ENCODE measurements around the gene RAD52. TPM values are rescaled to one million over a fixed set of nuclear protein-coding genes. Genes with fewer than 3 reads are reported as not detected.

The RAD52 gene
- total RNA-seq, 1 donor from 2014 or later = 7.1 TPM

- DNase-seq (ENCODE audit: low read depth) = no peak
- H3K36me3 ChIP-seq (ENCODE audit: control insufficient read depth, insufficient read depth, low read length) = no peaks in the 10 kb centered on the region
- H3K4me3 ChIP-seq (ENCODE audit: low read depth, low read length) = no peak overlapping the region
- TF ChIP-seq, protein P1, sequence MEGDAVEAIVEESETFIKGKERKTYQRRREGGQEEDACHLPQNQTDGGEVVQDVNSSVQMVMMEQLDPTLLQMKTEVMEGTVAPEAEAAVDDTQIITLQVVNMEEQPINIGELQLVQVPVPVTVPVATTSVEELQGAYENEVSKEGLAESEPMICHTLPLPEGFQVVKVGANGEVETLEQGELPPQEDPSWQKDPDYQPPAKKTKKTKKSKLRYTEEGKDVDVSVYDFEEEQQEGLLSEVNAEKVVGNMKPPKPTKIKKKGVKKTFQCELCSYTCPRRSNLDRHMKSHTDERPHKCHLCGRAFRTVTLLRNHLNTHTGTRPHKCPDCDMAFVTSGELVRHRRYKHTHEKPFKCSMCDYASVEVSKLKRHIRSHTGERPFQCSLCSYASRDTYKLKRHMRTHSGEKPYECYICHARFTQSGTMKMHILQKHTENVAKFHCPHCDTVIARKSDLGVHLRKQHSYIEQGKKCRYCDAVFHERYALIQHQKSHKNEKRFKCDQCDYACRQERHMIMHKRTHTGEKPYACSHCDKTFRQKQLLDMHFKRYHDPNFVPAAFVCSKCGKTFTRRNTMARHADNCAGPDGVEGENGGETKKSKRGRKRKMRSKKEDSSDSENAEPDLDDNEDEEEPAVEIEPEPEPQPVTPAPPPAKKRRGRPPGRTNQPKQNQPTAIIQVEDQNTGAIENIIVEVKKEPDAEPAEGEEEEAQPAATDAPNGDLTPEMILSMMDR (IDR thresholded peaks at IDR 0.05; ENCODE audit: insufficient read depth, low read length, poor library complexity, severe bottlenecking) = no peak
- H3K27me3 ChIP-seq (ENCODE audit: control insufficient read depth, insufficient read depth, low read length) = no peaks in the 10 kb centered on the region
Measured at GRCh38 chr12:873954-874353, 75.5 kb downstream of the RAD52 start.

DNA sequence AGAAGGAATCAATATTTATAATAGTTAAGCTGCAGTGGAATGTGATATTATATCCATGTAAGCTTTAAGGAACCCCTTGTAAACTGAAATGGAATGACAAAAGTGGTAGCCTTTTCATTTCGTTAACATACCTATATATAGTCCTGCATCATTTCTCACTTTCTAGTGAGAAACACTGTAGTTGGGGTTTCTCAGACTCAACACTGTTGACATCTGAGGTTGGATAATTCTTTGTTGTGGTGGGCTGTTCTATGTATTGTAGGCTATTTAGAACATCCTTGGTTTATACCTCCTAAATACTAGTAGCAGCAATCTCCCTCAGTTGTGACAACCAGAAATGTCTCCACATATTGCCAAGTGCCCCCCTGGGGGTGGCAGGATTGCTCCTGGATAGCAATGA, 79.1 kb downstream of the RAD52 start:
- DNase-seq (ENCODE audit: low read depth) = no peak
- H3K36me3 ChIP-seq (ENCODE audit: control insufficient read depth, insufficient read depth, low read length) = peaks cover 2% of the 10 kb centered on the region
- H3K4me3 ChIP-seq (ENCODE audit: low read depth, low read length) = no peak overlapping the region
- H3K27me3 ChIP-seq (ENCODE audit: control insufficient read depth, insufficient read depth, low read length) = no peaks in the 10 kb centered on the region
- TF ChIP-seq, protein P1 (IDR thresholded peaks at IDR 0.05; ENCODE audit: insufficient read depth, low read length, poor library complexity, severe bottlenecking) = no peak

GRCh38 chr12:868722-869121, 80.8 kb downstream of the RAD52 start:
- no peak for DNase-seq (ENCODE audit: low read depth)

DNA sequence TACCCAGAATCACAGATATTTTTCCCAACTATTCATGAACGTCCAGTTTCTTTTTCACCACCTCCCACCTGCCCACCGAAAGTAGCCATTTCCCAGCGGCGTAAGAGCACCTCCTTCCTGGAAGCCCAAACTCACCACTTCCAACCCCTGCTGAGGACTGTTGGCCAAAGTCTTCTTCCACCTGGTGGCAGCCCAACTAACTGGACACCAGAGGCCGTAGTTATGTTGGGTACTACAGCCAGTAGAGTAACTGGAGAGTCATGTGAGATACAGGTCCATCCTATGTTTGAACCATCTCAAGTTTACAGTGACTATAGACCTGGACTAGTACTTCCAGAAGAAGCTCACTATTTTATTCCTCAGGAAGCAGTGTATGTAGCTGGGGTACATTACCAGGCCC, 81.6 kb downstream of the RAD52 start:
- DNase-seq (ENCODE audit: low read depth) = no peak

More at GRCh38 chr12:868722-869121, 80.8 kb downstream of the RAD52 start:
- TF ChIP-seq, protein P1 (IDR thresholded peaks at IDR 0.05; ENCODE audit: insufficient read depth, low read length, poor library complexity, severe bottlenecking) = no peak
- peaks cover 2% of the 10 kb centered on the region for H3K36me3 ChIP-seq (ENCODE audit: control insufficient read depth, insufficient read depth, low read length)
- no peak overlapping the region for H3K4me3 ChIP-seq (ENCODE audit: low read depth, low read length)
- no peaks in the 10 kb centered on the region for H3K27me3 ChIP-seq (ENCODE audit: control insufficient read depth, insufficient read depth, low read length)

GRCh38 chr12:865614-866013, 83.9 kb downstream of the RAD52 start:
- no peak for DNase-seq (ENCODE audit: low read depth)
- TF ChIP-seq, protein P1 (IDR thresholded peaks at IDR 0.05; ENCODE audit: insufficient read depth, low read length, poor library complexity, severe bottlenecking) = no peak
- Histone ChIP-seq H3K36me3 (ENCODE audit: control insufficient read depth, insufficient read depth, low read length) (peaks cover 3% of the 10 kb centered on the region), H3K27me3 (ENCODE audit: control insufficient read depth, insufficient read depth, low read length) (no peaks in the 10 kb centered on the region), H3K4me3 (ENCODE audit: low read depth, low read length) (no peak overlapping the region)

More for the DNA sequence above, 81.6 kb downstream of the RAD52 start:
- Histone ChIP-seq H3K36me3 (ENCODE audit: control insufficient read depth, insufficient read depth, low read length) (peaks cover 2% of the 10 kb centered on the region), H3K27me3 (ENCODE audit: control insufficient read depth, insufficient read depth, low read length) (no peaks in the 10 kb centered on the region), H3K4me3 (ENCODE audit: low read depth, low read length) (no peak overlapping the region)
- TF ChIP-seq, protein P1 (IDR thresholded peaks at IDR 0.05; ENCODE audit: insufficient read depth, low read length, poor library complexity, severe bottlenecking) = no peak

DNA sequence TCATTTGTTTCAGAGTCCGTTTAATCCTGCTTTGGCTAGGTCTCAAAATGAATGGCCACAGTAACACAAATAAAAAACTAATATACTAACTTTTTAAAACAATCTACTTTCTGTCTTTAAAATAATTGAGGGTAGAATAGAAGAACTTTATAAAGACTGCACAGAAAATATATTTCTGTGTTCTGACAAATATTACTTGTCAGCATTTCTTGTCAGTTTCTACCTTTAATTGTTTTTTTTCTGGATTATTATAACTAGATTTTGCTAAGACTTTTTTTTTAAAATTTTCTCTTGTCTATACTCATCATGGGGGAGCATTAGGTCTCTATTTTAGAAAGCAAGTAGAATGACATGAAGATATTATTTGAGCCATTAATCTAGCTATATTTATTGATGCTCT, 86.2 kb downstream of the RAD52 start:
- Histone ChIP-seq H3K27me3 (ENCODE audit: control insufficient read depth, insufficient read depth, low read length) (no peaks in the 10 kb centered on the region), H3K36me3 (ENCODE audit: control insufficient read depth, insufficient read depth, low read length) (peaks cover 1% of the 10 kb centered on the region), H3K4me3 (ENCODE audit: low read depth, low read length) (no peak overlapping the region)
- TF ChIP-seq, protein P1 (IDR thresholded peaks at IDR 0.05; ENCODE audit: insufficient read depth, low read length, poor library complexity, severe bottlenecking) = no peak
- DNase-seq (ENCODE audit: low read depth) = no peak
